GM23248 (cell line): ENCODE data around the gene PDK1. TPM values are rescaled to one million over a fixed set of nuclear protein-coding genes. Genes with fewer than 3 reads are reported as not detected.
"Not testable (repeated sequence)": the region's sequence is repeated elsewhere in the genome, so short reads cannot be mapped to it uniquely, and the experiment has no call there.

ENCODE experiments used
- DNase-seq: peaks from one replicate; pipeline ENCODE4 v3.0.0-alpha.2; 2015
- H2AFZ ChIP-seq: fragments of 200-600 bp; sonication (generic); 2 replicates; pipeline ENCODE4 v1.6.1; 2016; ENCODE audit warnings: antibody characterized with exemption
- H3F3A ChIP-seq: fragments of 200-600 bp; sonication (generic); 2 replicates; pipeline ENCODE4 v1.6.1; 2016; ENCODE audit warnings: mild to moderate bottlenecking, antibody characterized with exemption, mixed run types; ENCODE audit not compliant: insufficient read depth
- H3K27ac ChIP-seq: fragments of 200-600 bp; sonication (generic); 2 replicates; pipeline ENCODE4 v1.5.1; 2016; ENCODE audit warnings: mild to moderate bottlenecking
- H3K27me3 ChIP-seq: fragments of 200-600 bp; sonication (generic); replicated peaks from 2 replicates; pipeline ENCODE4 v1.6.1; 2016; ENCODE audit warnings: mild to moderate bottlenecking; ENCODE audit not compliant: insufficient read depth
- H3K36me3 ChIP-seq: fragments of 200-600 bp; sonication (generic); 2 replicates; pipeline ENCODE4 v1.6.1; 2016; ENCODE audit warnings: low read depth, mild to moderate bottlenecking
- H3K4me1 ChIP-seq: fragments of 200-600 bp; sonication (generic); 2 replicates; pipeline ENCODE4 v1.6.1; 2016; ENCODE audit warnings: mild to moderate bottlenecking; ENCODE audit not compliant: insufficient read depth
- H3K4me2 ChIP-seq: fragments of 200-600 bp; sonication (generic); one replicate; pipeline ENCODE4 v1.6.1; 2016; ENCODE audit warnings: mild to moderate bottlenecking; ENCODE audit not compliant: unreplicated experiment
- H3K4me3 ChIP-seq: fragments of 200-600 bp; sonication (generic); 2 replicates; pipeline ENCODE4 v1.5.1; 2016; ENCODE audit warnings: mild to moderate bottlenecking
- H3K79me2 ChIP-seq: fragments of 200-600 bp; sonication (generic); 2 replicates; pipeline ENCODE4 v1.6.1; 2016; ENCODE audit warnings: mild to moderate bottlenecking; ENCODE audit not compliant: insufficient read depth
- H3K9ac ChIP-seq: fragments of 200-600 bp; sonication (generic); 2 replicates; pipeline ENCODE4 v1.6.1; 2016; ENCODE audit warnings: mild to moderate bottlenecking
- H3K9me2 ChIP-seq: fragments of 200-600 bp; sonication (generic); 2 replicates; pipeline ENCODE4 v1.6.1; 2016; ENCODE audit warnings: mixed run types, mild to moderate bottlenecking, moderate library complexity; ENCODE audit not compliant: insufficient read depth
- H3K9me3 ChIP-seq: fragments of 200-600 bp; sonication (generic); one replicate; pipeline ENCODE4 v1.6.1; 2017; ENCODE audit warnings: low read depth
- H4K20me1 ChIP-seq: fragments of 200-600 bp; sonication (generic); 2 replicates; pipeline ENCODE4 v1.6.0; 2016; ENCODE audit not compliant: insufficient read depth
- EZH2 ChIP-seq: fragments of 200-600 bp; sonication (generic); IDR thresholded peaks from 2 replicates; pipeline ENCODE4 v1.6.1; 2018; ENCODE audit warnings: antibody characterized with exemption, mild to moderate bottlenecking; ENCODE audit not compliant: insufficient read depth, poor library complexity, severe bottlenecking
- EZH2phosphoT487 ChIP-seq: fragments of 200-600 bp; sonication (generic); IDR thresholded peaks from 2 replicates; pipeline ENCODE4 v1.6.1; 2018; ENCODE audit warnings: antibody characterized with exemption, moderate library complexity, mild to moderate bottlenecking, low read depth; ENCODE audit not compliant: insufficient read depth
- WGBS, 2 experiments: methylation state at CpG; one replicate each; pipeline ENCODE4 v1.1.6; 2015 to 2017; ENCODE audit warnings: low lambda C conversion rate in 2 of 2, low coverage in 1 of 2; ENCODE audit errors: missing lambda C conversion rate in 2 of 2; 5-methylcytosine and 5-hydroxymethylcytosine counted together
- in situ Hi-C: fragments of 300-500 bp; cut with MboI; formaldehyde crosslinking; loops from 2 replicates; pipeline ENCODE4 v1.15.0; 2020
- polyA plus RNA-seq: library from polyadenylated mRNA; unstranded; fragments of >200 nt; fragmentation: Nextera tagmentation; extraction: Ambion mirVana; gene quantifications from 2 replicates; pipeline ENCODE4 v1.2.1, GENCODE V29; 2016
- total RNA-seq: library from RNA; depleted of rRNA; stranded (reverse); fragments of >200 nt; shearing (Covaris generic); gene quantifications from 2 replicates; pipeline ENCODE4 v1.2.3, GENCODE V29; 2014

The PDK1 gene
- total and polyA plus RNA-seq, 2 experiments from 2014 or later = 22.7 to 53.9 TPM

- H3K9me2 ChIP-seq = no peaks in the 10 kb centered on the region
- peaks cover 24% of the 10 kb centered on the region for H3K4me1 ChIP-seq
- peaks cover 25% of the 10 kb centered on the region; the same call in 1 of the 2 replicates for H3K79me2 ChIP-seq
- H3K9ac ChIP-seq = no peak overlapping the region
- H4K20me1 ChIP-seq = no peaks in the 10 kb centered on the region
- DNase-seq = no peak
- no peaks in the 10 kb centered on the region for H3K36me3 ChIP-seq
- no peak overlapping the region for H2AFZ ChIP-seq
- no peak overlapping the region for H3K4me3 ChIP-seq
- H3K27me3 ChIP-seq = no peaks in the 10 kb centered on the region
- H3K4me2 ChIP-seq = no peak overlapping the region
- 97 to 100% methylated on average over 1 of the region's 1 CpG for WGBS, 2 experiments
- no peak overlapping the region for H3K27ac ChIP-seq
- H3F3A ChIP-seq = peaks cover 15% of the 10 kb centered on the region
- in situ Hi-C loops = no loop called here
- no peaks in the 10 kb centered on the region for H3K9me3 ChIP-seq
- no peak for TF ChIP-seq EZH2phosphoT487
- no peak for TF ChIP-seq EZH2
Measured at GRCh38 chr2:172549131-172549530, 6.8 kb upstream of the PDK1 start.

DNA sequence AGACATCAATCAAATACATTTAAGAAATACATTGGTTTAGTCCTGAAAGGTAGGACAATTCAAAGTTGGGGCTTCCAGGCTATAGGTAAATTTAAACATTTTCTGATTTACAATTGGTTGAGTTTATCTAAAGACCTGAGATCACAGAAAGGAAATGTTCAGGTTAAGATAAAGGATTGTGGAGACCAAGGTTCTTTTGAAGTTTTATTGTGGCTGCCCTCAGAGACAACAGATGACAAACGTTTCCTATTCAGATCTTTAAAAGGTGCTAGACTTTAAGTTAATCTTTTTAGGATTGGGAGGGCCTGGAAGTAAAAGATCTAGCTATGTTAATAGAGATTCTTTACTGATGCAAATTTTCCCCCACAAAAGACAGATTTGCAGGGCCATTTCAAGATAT is 6.1 kb upstream of the PDK1 start:
- H3K4me3 ChIP-seq, DNase-seq, H4K20me1 ChIP-seq, H3K36me3 ChIP-seq, in situ Hi-C loops, H3K4me2 ChIP-seq, H3K27me3 ChIP-seq, H2AFZ ChIP-seq, H3K27ac ChIP-seq, H3K9me2 ChIP-seq, H3K9me3 ChIP-seq, H3K9ac ChIP-seq: not testable (repeated sequence)
- Histone ChIP-seq H3K79me2 (peaks cover 25% of the 10 kb centered on the region; the same call in 1 of the 2 replicates), H3K4me1 (peaks cover 25% of the 10 kb centered on the region), H3F3A (peaks cover 18% of the 10 kb centered on the region)
- WGBS, 2 experiments = 83 to 90% methylated on average over 1 of the region's 1 CpG

DNA sequence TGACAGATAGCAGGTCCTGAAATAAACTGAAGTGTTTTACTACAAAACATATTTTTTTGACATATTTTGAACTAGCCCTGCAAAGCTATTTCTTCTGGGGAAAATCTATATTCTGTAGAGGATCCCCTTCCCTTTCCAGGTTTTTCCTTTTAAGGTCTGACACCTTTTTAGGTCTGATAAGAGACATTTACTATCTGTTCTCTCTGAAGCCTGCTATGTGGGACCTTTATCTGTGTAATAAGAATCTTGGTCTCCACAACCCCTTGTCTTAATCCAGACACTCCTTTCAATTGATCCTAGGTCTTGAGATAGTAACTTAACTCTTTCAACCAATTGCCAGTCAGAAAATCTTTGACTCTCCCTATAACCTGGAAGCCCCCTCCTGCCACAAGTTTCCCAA is 5.5 kb upstream of the PDK1 start:
- Histone ChIP-seq H3F3A (peaks cover 18% of the 10 kb centered on the region), H3K9ac (no peak overlapping the region), H2AFZ (no peak overlapping the region), H3K27ac (no peak overlapping the region), H4K20me1 (no peaks in the 10 kb centered on the region), H3K36me3 (no peaks in the 10 kb centered on the region), H3K9me2 (no peaks in the 10 kb centered on the region), H3K4me3 (no peak overlapping the region), H3K79me2 (peaks cover 25% of the 10 kb centered on the region; the same call in 1 of the 2 replicates), H3K4me1 (peaks cover 29% of the 10 kb centered on the region), H3K27me3 (no peaks in the 10 kb centered on the region), H3K4me2 (no peak overlapping the region), H3K9me3 (no peaks in the 10 kb centered on the region)
- in situ Hi-C loops = no loop called here
- TF ChIP-seq EZH2 (no peak), EZH2phosphoT487 (no peak)
- no peak for DNase-seq

DNA sequence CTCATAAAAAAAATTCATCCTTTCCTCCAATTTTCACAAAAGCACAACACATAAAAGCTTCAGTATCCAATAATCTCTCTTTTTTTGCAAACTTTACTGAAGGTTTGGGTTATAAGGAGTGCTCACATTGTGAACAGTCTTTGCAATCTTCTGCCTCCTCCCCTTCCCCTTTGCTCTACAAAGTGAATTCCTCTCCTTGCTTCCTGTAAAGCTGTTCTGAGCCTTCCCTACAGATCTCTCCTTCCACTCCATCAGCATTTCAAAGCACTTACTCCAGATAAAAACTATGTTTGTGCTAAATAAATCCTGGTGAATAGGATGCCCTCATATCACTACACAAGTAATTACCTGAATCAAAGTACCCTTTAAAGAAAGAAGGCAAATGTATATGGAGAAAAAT is 4.6 kb upstream of the PDK1 start:
- Histone ChIP-seq H2AFZ (no peak overlapping the region), H3K27me3 (no peaks in the 10 kb centered on the region), H3K9me2 (no peaks in the 10 kb centered on the region), H3F3A (peaks cover 18% of the 10 kb centered on the region), H3K4me3 (no peak overlapping the region), H3K36me3 (no peaks in the 10 kb centered on the region), H3K4me1 (peaks cover 23% of the 10 kb centered on the region), H3K9me3 (no peaks in the 10 kb centered on the region), H3K27ac (no peak overlapping the region), H3K9ac (no peak overlapping the region), H3K4me2 (no peak overlapping the region), H3K79me2 (peaks cover 25% of the 10 kb centered on the region; the same call in 1 of the 2 replicates), H4K20me1 (no peaks in the 10 kb centered on the region)
- TF ChIP-seq EZH2 (no peak), EZH2phosphoT487 (no peak)
- in situ Hi-C loops = no loop called here
- DNase-seq = no peak

GRCh38 chr2:172552547-172553291 is 3.2 kb upstream of the PDK1 start:
- H3K27me3 ChIP-seq = no peaks in the 10 kb centered on the region
- in situ Hi-C loops = no loop called here
- no peaks in the 10 kb centered on the region for H3K9me2 ChIP-seq
- no peaks in the 10 kb centered on the region for H3K36me3 ChIP-seq
- TF ChIP-seq EZH2 (no peak), EZH2phosphoT487 (no peak)
- peaks cover 18% of the 10 kb centered on the region for H3F3A ChIP-seq
- WGBS, 2 experiments = 70 to 74% methylated on average over 4 of the region's 4 CpGs
- H3K4me2 ChIP-seq = peak overlapping the region; percentile 33
- H4K20me1 ChIP-seq = no peaks in the 10 kb centered on the region
- H3K79me2 ChIP-seq = peaks cover 38% of the 10 kb centered on the region
- H3K27ac ChIP-seq = peak overlapping the region; percentile 46
- no peak overlapping the region for H3K4me3 ChIP-seq
- H2AFZ ChIP-seq = no peak overlapping the region
- H3K9me3 ChIP-seq = no peaks in the 10 kb centered on the region
- peaks cover 29% of the 10 kb centered on the region for H3K4me1 ChIP-seq
- DNase-seq = peak; percentile 84
- no peak overlapping the region for H3K9ac ChIP-seq
